MCF 10A (cell line): Measurements from ENCODE around the gene PSMB9. TPM values are rescaled to one million over a fixed set of nuclear protein-coding genes. Genes with fewer than 3 reads are reported as not detected.

ENCODE experiments used
- BruUV-seq: library from RNA; stranded (reverse); fragments of 400-500 nt; replicated peaks from 2 replicates; lab custom pipeline; 2021; lab: Mats Ljungman, UMichigan
- CTCF ChIA-PET: fragments of 300-600 bp; sonication (Branson Sonifier 250); formaldehyde crosslinking; extraction: SDS; loops from one replicate; lab custom pipeline; 2021; ENCODE audit warnings: antibody characterized with exemption, inconsistent platforms; lab: Yijun Ruan, JAX
- POLR2A ChIA-PET: fragments of 300-600, 350-650 bp; sonication (Branson Sonifier 250); formaldehyde crosslinking; extraction: SDS; loops from one replicate; lab custom pipeline; 2020; ENCODE audit warnings: antibody characterized with exemption, inconsistent platforms; lab: Yijun Ruan, JAX
- DNase-seq: peaks from one replicate; pipeline ENCODE4 v3.0.0-alpha.2; 2018; ENCODE audit not compliant: unreplicated experiment
- H3K27ac Mint-ChIP-seq: one replicate; pipeline ENCODE4 v1.8.0; 2022; ENCODE audit warnings: mild to moderate bottlenecking, low read depth, mixed read lengths; ENCODE audit not compliant: unreplicated experiment
- H3K27me3 Mint-ChIP-seq: one replicate; pipeline ENCODE4 v1.8.0; 2022; ENCODE audit warnings: mixed read lengths; ENCODE audit not compliant: insufficient read depth, unreplicated experiment
- H3K36me3 Mint-ChIP-seq: one replicate; pipeline ENCODE4 v1.8.0; 2022; ENCODE audit warnings: mild to moderate bottlenecking, moderate library complexity, mixed read lengths; ENCODE audit not compliant: insufficient read depth, unreplicated experiment
- H3K4me1 Mint-ChIP-seq: one replicate; pipeline ENCODE4 v1.8.0; 2022; ENCODE audit warnings: mixed read lengths; ENCODE audit not compliant: insufficient read depth, unreplicated experiment
- H3K4me3 Mint-ChIP-seq: one replicate; pipeline ENCODE4 v1.8.0; 2022; ENCODE audit warnings: mild to moderate bottlenecking, moderate library complexity, mixed read lengths; ENCODE audit not compliant: unreplicated experiment
- H3K9me3 Mint-ChIP-seq: one replicate; pipeline ENCODE4 v1.8.0; 2022; ENCODE audit warnings: mixed read lengths; ENCODE audit not compliant: unreplicated experiment
- CTCF ChIP-seq: fragments of 200-600 bp; IDR thresholded peaks from one replicate; pipeline ENCODE4 v1.8.0; 2022; ENCODE audit warnings: antibody characterized with exemption, mild to moderate bottlenecking; ENCODE audit not compliant: unreplicated experiment
- intact Hi-C: fragments of 100-400 bp; cut with micrococcal nuclease; formaldehyde crosslinking; loops from 2 replicates; pipeline ENCODE4 v1.14.1; 2022
- total RNA-seq: library from RNA; stranded (reverse); gene quantifications from 2 replicates; pipeline ENCODE4 v1.2.3, GENCODE V29; 2022

PSMB9 gene
- total RNA-seq, 1 experiment from 2014 or later = 3.5 TPM

- Mint-ChIP-seq H3K36me3 (peaks cover 29% of the 10 kb centered on the region), H3K27me3 (no peaks in the 10 kb centered on the region), H3K4me3 (no peak overlapping the region), H3K27ac (no peak overlapping the region), H3K9me3 (no peaks in the 10 kb centered on the region), H3K4me1 (peaks cover 19% of the 10 kb centered on the region)
- DNase-seq = no peak
- no TSS peak for BruUV-seq
- intact Hi-C loops = no loop called here
- CTCF ChIA-PET = no interaction called here
- TF ChIP-seq CTCF = no peak
- POLR2A ChIA-PET = interaction anchor here (1.9 kb wide), 1 partner anchor 20 kb away, joined by 6 read pairs; the partner anchor contains the start of genes PSMB9 and TAP1
These were observed 20.3 kb upstream of the PSMB9 start for GRCh38 chr6:32833664-32834063.

GRCh38 chr6:32835167-32835893 is 18.7 kb upstream of the PSMB9 start:
- BruUV-seq = no TSS peak
- no peak for TF ChIP-seq CTCF
- H3K4me1 Mint-ChIP-seq = peaks cover 19% of the 10 kb centered on the region
- H3K36me3 Mint-ChIP-seq = peaks cover 23% of the 10 kb centered on the region
- no peak for DNase-seq
- ChIA-PET POLR2A (no interaction called here), CTCF (interaction anchor here (0.6 to 1.6 kb wide), 3 partner anchors 18 to 282 kb away, joined by 3 to 6 read pairs (median 5); partner anchors contain the start of gene TAP1)
- H3K4me3 Mint-ChIP-seq = no peak overlapping the region
- no peaks in the 10 kb centered on the region for H3K9me3 Mint-ChIP-seq
- intact Hi-C loops = no loop called here
- H3K27ac Mint-ChIP-seq = no peak overlapping the region
- no peaks in the 10 kb centered on the region for H3K27me3 Mint-ChIP-seq

- Mint-ChIP-seq H3K27ac (peak overlapping the region; percentile 29), H3K4me1 (peaks cover 20% of the 10 kb centered on the region), H3K36me3 (peaks cover 14% of the 10 kb centered on the region), H3K9me3 (no peaks in the 10 kb centered on the region), H3K27me3 (no peaks in the 10 kb centered on the region), H3K4me3 (peak overlapping the region; percentile 77)
- no peak for TF ChIP-seq CTCF
- POLR2A ChIA-PET = interaction anchor here (3.7 kb wide), 1 partner anchor 19 kb away, joined by 111 read pairs; the partner anchor contains the start of genes PSMB9 and TAP1
- CTCF ChIA-PET = interaction anchor here (3.1 to 6.4 kb wide), 4 partner anchors 10 to 33 kb away, joined by 25 to 110 read pairs (median 86); partner anchors contain the start of genes PSMB9 and TAP1
- no peak for DNase-seq
- BruUV-seq = no TSS peak
- intact Hi-C loops = loop anchor here (1.0 kb wide), 1 partner anchor 11 kb away; no protein-coding TSS in a partner anchor
These were observed 17.1 kb upstream of the PSMB9 start for GRCh38 chr6:32836873-32837272.

- BruUV-seq = TSS peak; percentile 17
- peak overlapping the region; percentile 29 for H3K27ac Mint-ChIP-seq
- peaks cover 28% of the 10 kb centered on the region for H3K4me1 Mint-ChIP-seq
- DNase-seq = peak; percentile 45
- TF ChIP-seq CTCF = no peak
- ChIA-PET CTCF (interaction anchor here (0.6 to 6.4 kb wide), 18 partner anchors 9 to 424 kb away, joined by 3 to 110 read pairs (median 11); partner anchors contain the start of genes PSMB9 and TAP1), POLR2A (interaction anchor here (0.6 to 3.7 kb wide), 11 partner anchors 11 to 134 kb away, joined by 3 to 111 read pairs (median 16); partner anchors contain the start of genes PSMB9 and TAP1)
- peaks cover 19% of the 10 kb centered on the region for H3K36me3 Mint-ChIP-seq
- H3K4me3 Mint-ChIP-seq = peak overlapping the region; percentile 77
- intact Hi-C loops = loop anchor here (1.0 kb wide), 3 partner anchors 11 to 31 kb away; partner anchors contain the start of gene PSMB9
- H3K9me3 Mint-ChIP-seq = no peaks in the 10 kb centered on the region
- H3K27me3 Mint-ChIP-seq = no peaks in the 10 kb centered on the region
These were observed 16.3 kb upstream of the PSMB9 start for GRCh38 chr6:32837651-32838113.
